Smooth muscle cell (in vitro differentiated cells): ENCODE measurements around the gene ZCWPW2. TPM values are rescaled to one million over a fixed set of nuclear protein-coding genes. Genes with fewer than 3 reads are reported as not detected.

Experiments used
- DNase-seq: peaks from one replicate; lab custom pipeline; 2025; ENCODE audit not compliant: unreplicated experiment; lab: John Stamatoyannopoulos, UW
- H2AFZ ChIP-seq: fragments of 200-600 bp; sonication (generic); 2 replicates; pipeline ENCODE4 v1.6.0; 2016; ENCODE audit warnings: antibody characterized with exemption, low read depth, mild to moderate bottlenecking
- H3F3A ChIP-seq: fragments of 200-600 bp; sonication (generic); 2 replicates; pipeline ENCODE4 v1.6.0; 2017; ENCODE audit warnings: antibody characterized with exemption, low read depth
- H3K27ac ChIP-seq: fragments of 200-600 bp; sonication (generic); 2 replicates; pipeline ENCODE4 v1.5.1; 2016; ENCODE audit warnings: low read depth, mild to moderate bottlenecking
- H3K27me3 ChIP-seq: fragments of 200-600 bp; sonication (generic); 2 replicates; pipeline ENCODE4 v1.6.1; 2016; ENCODE audit warnings: low read depth, mild to moderate bottlenecking
- H3K36me3 ChIP-seq: fragments of 200-600 bp; sonication (generic); 2 replicates; pipeline ENCODE4 v1.5.1; 2016; ENCODE audit warnings: low read depth
- H3K4me1 ChIP-seq: fragments of 200-600 bp; sonication (generic); 2 replicates; pipeline ENCODE4 v1.5.1; 2016; ENCODE audit warnings: low read depth
- H3K4me2 ChIP-seq: fragments of 200-600 bp; sonication (generic); 2 replicates; pipeline ENCODE4 v1.6.0; 2016; ENCODE audit warnings: mild to moderate bottlenecking
- H3K4me3 ChIP-seq: fragments of 200-600 bp; sonication (generic); 2 replicates; pipeline ENCODE4 v1.5.1; 2016; ENCODE audit warnings: mild to moderate bottlenecking
- H3K79me2 ChIP-seq: fragments of 200-600 bp; sonication (generic); 2 replicates; pipeline ENCODE4 v1.6.0; 2016; ENCODE audit warnings: low read depth, mild to moderate bottlenecking
- H3K9ac ChIP-seq: fragments of 200-600 bp; sonication (generic); 2 replicates; pipeline ENCODE4 v1.6.0; 2016; ENCODE audit warnings: low read depth
- H3K9me3 ChIP-seq: fragments of 200-600 bp; sonication (generic); replicated peaks from 2 replicates; pipeline ENCODE4 v1.5.1; 2016; ENCODE audit warnings: low read depth
- H4K20me1 ChIP-seq: fragments of 200-600 bp; sonication (generic); 2 replicates; pipeline ENCODE4 v1.6.0; 2016; ENCODE audit warnings: low read depth
- WGBS: methylation state at CpG from one replicate; pipeline ENCODE4 v1.1.7; 2016; ENCODE audit warnings: low lambda C conversion rate; 5-methylcytosine and 5-hydroxymethylcytosine counted together
- polyA plus RNA-seq: library from polyadenylated mRNA; unstranded; fragments of >200 nt; fragmentation: Nextera tagmentation; extraction: Ambion mirVana; gene quantifications from 2 replicates; pipeline ENCODE4 v1.2.1, GENCODE V29; 2016
- total RNA-seq: library from RNA; depleted of rRNA; stranded (reverse); fragments of >200 nt; gene quantifications from 2 replicates; pipeline ENCODE4 v1.2.3, GENCODE V29; 2014
- TF ChIP-seq, protein P1 (sequence below): fragments of 200-600 bp; sonication (generic); IDR thresholded peaks from 2 replicates; pipeline ENCODE4 v1.5.1; 2017; ENCODE audit warnings: borderline replicate concordance, mild to moderate bottlenecking, antibody characterized with exemption; ENCODE audit not compliant: insufficient read depth, poor library complexity, severe bottlenecking

ZCWPW2 gene
- total and polyA plus RNA-seq, 2 experiments from 2014 or later = 2.2 to 7.0 TPM

DNA sequence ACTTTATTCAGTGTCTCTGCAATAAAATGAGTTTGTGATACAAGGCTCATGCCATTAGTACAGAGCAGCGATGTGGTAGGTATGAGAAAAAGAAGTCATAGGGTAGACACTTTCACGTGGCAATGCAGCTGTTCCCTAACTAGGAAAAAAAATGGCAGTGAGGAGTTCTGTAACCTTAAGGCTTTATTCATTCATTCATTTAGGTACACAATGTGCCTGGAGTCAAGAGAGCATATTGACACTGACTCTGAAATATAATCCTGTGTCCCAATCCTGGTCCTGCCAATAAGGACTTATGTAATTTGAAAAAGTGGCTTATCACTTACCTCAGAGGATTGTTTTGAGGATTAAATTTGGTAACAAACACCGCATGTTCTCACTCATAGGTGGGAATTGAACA is 173.1 kb downstream of the ZCWPW2 start:
- H3K79me2 ChIP-seq = no peaks in the 10 kb centered on the region
- no peaks in the 10 kb centered on the region for H3K4me1 ChIP-seq
- no peaks in the 10 kb centered on the region for H3K27me3 ChIP-seq
- no peak overlapping the region for H3K27ac ChIP-seq
- 95% methylated on average over 3 of the region's 3 CpGs for WGBS
- no peaks in the 10 kb centered on the region for H3K9me3 ChIP-seq
- H4K20me1 ChIP-seq = no peaks in the 10 kb centered on the region
- no peak overlapping the region for H3K9ac ChIP-seq
- H3K4me3 ChIP-seq = no peak overlapping the region
- no peaks in the 10 kb centered on the region for H3F3A ChIP-seq
- H3K36me3 ChIP-seq = no peaks in the 10 kb centered on the region
- H3K4me2 ChIP-seq = no peak overlapping the region
- no peak overlapping the region for H2AFZ ChIP-seq
- TF ChIP-seq, protein P1, sequence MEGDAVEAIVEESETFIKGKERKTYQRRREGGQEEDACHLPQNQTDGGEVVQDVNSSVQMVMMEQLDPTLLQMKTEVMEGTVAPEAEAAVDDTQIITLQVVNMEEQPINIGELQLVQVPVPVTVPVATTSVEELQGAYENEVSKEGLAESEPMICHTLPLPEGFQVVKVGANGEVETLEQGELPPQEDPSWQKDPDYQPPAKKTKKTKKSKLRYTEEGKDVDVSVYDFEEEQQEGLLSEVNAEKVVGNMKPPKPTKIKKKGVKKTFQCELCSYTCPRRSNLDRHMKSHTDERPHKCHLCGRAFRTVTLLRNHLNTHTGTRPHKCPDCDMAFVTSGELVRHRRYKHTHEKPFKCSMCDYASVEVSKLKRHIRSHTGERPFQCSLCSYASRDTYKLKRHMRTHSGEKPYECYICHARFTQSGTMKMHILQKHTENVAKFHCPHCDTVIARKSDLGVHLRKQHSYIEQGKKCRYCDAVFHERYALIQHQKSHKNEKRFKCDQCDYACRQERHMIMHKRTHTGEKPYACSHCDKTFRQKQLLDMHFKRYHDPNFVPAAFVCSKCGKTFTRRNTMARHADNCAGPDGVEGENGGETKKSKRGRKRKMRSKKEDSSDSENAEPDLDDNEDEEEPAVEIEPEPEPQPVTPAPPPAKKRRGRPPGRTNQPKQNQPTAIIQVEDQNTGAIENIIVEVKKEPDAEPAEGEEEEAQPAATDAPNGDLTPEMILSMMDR = no peak
- no peak for DNase-seq

DNA sequence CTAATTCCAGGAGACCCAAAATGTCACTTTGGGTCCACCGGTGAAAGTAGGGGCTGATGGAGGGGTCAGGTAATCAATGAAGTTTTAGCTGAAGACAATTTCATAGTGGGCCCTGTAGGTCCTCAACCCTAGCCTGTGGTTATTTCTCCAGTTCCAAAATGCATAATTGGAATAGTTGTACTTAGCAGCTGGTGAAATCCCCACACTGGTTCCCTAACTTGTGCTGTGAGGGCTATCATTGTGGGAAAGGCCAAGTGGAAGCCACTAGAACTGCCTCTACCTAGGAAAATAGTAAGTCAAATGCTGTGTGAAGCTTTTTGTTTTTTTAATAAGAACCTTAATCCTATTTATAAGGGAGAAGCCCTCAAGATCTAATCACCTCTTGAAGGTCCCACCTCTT is 193.8 kb downstream of the ZCWPW2 start:
- H3K27me3 ChIP-seq = no peaks in the 10 kb centered on the region
- H3K79me2 ChIP-seq = no peaks in the 10 kb centered on the region
- 43% methylated on average over 1 of the region's 1 CpG for WGBS
- TF ChIP-seq, protein P1 = no peak
- no peaks in the 10 kb centered on the region for H3K9me3 ChIP-seq
- H4K20me1 ChIP-seq = no peaks in the 10 kb centered on the region
- H3K4me3 ChIP-seq = no peak overlapping the region
- DNase-seq = no peak
- no peak overlapping the region for H3K27ac ChIP-seq
- H3K4me1 ChIP-seq = no peaks in the 10 kb centered on the region
- no peak overlapping the region for H3K9ac ChIP-seq
- no peak overlapping the region for H3K4me2 ChIP-seq
- no peaks in the 10 kb centered on the region for H3F3A ChIP-seq
- no peaks in the 10 kb centered on the region for H3K36me3 ChIP-seq
- no peak overlapping the region for H2AFZ ChIP-seq

DNA sequence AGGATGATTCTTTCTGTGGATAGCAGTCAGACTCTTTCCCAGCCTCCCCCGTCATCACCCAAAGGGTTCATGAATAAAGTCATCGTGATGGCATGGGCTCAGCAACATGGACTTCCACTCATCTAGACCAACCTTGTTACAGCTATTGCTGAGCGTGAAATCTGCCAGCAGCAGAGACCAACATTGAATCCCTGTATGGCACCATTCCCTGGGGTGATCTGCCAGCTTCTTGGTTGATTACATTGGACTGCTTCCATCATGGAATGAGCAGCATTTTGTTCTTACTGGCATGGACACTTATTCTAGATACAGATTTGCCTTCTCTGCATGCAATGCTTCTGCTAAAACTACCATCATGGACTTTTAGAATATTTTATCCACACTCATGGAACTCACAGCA is 195.7 kb downstream of the ZCWPW2 start:
- no peak for DNase-seq
- H3F3A ChIP-seq = no peaks in the 10 kb centered on the region
- H3K9me3 ChIP-seq = no peaks in the 10 kb centered on the region
- H3K9ac ChIP-seq = no peak overlapping the region
- H3K27me3 ChIP-seq = no peaks in the 10 kb centered on the region
- H3K36me3 ChIP-seq = no peaks in the 10 kb centered on the region
- no peaks in the 10 kb centered on the region for H4K20me1 ChIP-seq
- H3K79me2 ChIP-seq = no peaks in the 10 kb centered on the region
- no peaks in the 10 kb centered on the region for H3K4me1 ChIP-seq
- H3K4me3 ChIP-seq = no peak overlapping the region
- 86% methylated on average over 3 of the region's 3 CpGs for WGBS
- TF ChIP-seq, protein P1 = no peak
- no peak overlapping the region for H3K27ac ChIP-seq
- H2AFZ ChIP-seq = no peak overlapping the region
- H3K4me2 ChIP-seq = no peak overlapping the region

DNA sequence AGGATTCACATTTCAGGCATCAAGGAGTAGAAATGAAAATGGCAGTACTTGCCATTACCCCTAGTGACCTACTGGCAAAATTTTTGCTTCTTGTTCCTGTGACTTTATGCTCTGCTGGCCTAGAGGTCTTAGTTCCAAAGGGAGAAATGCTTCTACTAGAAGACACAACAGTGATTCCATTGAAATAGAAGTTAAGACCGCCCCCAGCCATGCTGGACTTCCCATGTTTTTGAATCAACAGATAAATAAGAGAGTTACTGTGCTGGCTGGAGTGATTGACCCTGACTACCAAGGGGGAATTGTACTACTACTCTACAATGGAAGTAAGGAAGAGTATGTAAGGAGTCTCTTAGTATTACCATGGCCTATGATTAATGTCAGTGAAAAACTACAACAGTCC is 196.3 kb downstream of the ZCWPW2 start:
- Histone ChIP-seq H3K4me2 (no peak overlapping the region), H3K9me3 (no peaks in the 10 kb centered on the region), H3K9ac (no peak overlapping the region), H3F3A (no peaks in the 10 kb centered on the region), H3K79me2 (no peaks in the 10 kb centered on the region), H3K27ac (no peak overlapping the region), H4K20me1 (no peaks in the 10 kb centered on the region), H3K27me3 (no peaks in the 10 kb centered on the region), H2AFZ (no peak overlapping the region), H3K4me3 (no peak overlapping the region), H3K36me3 (no peaks in the 10 kb centered on the region), H3K4me1 (no peaks in the 10 kb centered on the region)
- WGBS = 97% methylated on average over 1 of the region's 1 CpG
- TF ChIP-seq, protein P1 = no peak
- no peak for DNase-seq
